Panc1 (cell line): ENCODE measurements around the gene USP31. TPM values are rescaled to one million over a fixed set of nuclear protein-coding genes. Genes with fewer than 3 reads are reported as not detected.

Experiments used
- ATAC-seq: fragments of 200-7000 bp; cut with Tn5 transposase; 2 replicates; pipeline ENCODE4 v1.9.1; 2020; ENCODE audit warnings: mild to moderate bottlenecking, moderate library complexity
- BruUV-seq: library from RNA; stranded (reverse); fragments of 400-500 nt; replicated peaks from 2 replicates; lab custom pipeline; 2021; lab: Mats Ljungman, UMichigan
- CTCF ChIA-PET: fragments of 300-600 bp; sonication (Branson Sonifier 250); formaldehyde crosslinking; loops from one replicate; lab custom pipeline; 2022; ENCODE audit warnings: antibody characterized with exemption; lab: Charles Lee
- POLR2A ChIA-PET: fragments of 300-600 bp; sonication (Branson Sonifier 250); formaldehyde crosslinking; loops from one replicate; lab custom pipeline; 2022; ENCODE audit warnings: antibody characterized with exemption; lab: Charles Lee
- DNase-seq: peaks from one replicate; pipeline ENCODE4 v3.0.0-alpha.2; 2010; ENCODE audit warnings: low read depth, low spot score
- H3K27ac ChIP-seq: 2 replicates; pipeline ENCODE4 v1.5.1; 2011; ENCODE audit warnings: mild to moderate bottlenecking, low read length, inconsistent platforms
- H3K27me3 ChIP-seq: fragments of 200-500 bp; sonication (Bioruptor generic); 2 replicates; pipeline ENCODE4 v1.6.0; 2014; ENCODE audit warnings: low read length, inconsistent platforms; ENCODE audit not compliant: control insufficient read depth, insufficient read depth
- H3K36me3 ChIP-seq: fragments of 200-500 bp; sonication (Bioruptor generic); 2 replicates; pipeline ENCODE4 v1.5.1; 2014; ENCODE audit warnings: inconsistent platforms, mild to moderate bottlenecking, low read length, moderate library complexity; ENCODE audit not compliant: control insufficient read depth, insufficient read depth
- H3K4me1 ChIP-seq: 2 replicates; pipeline ENCODE4 v1.5.1; 2011; ENCODE audit warnings: inconsistent platforms, mild to moderate bottlenecking, low read length, moderate library complexity; ENCODE audit not compliant: control insufficient read depth, insufficient read depth
- H3K4me3 ChIP-seq, 2 experiments: 2 replicates each; pipeline ENCODE4 v1.5.1; 2011 to 2012; ENCODE audit warnings: low read depth in 2 of 2, low read length in 2 of 2, mild to moderate bottlenecking in 2 of 2, inconsistent platforms in 1 of 2, moderate library complexity in 1 of 2
- H3K9me3 ChIP-seq: fragments of 200-500 bp; sonication (Bioruptor generic); 2 replicates; pipeline ENCODE4 v1.5.1; 2014; ENCODE audit warnings: low read depth, mild to moderate bottlenecking, inconsistent platforms, low read length, moderate library complexity; ENCODE audit not compliant: control insufficient read depth, insufficient read depth
- POLR2AphosphoS5 ChIP-seq: IDR thresholded peaks from 2 replicates; pipeline ENCODE4 v1.6.1; 2012; ENCODE audit warnings: mild to moderate bottlenecking, low read depth, low read length, moderate library complexity
- SIN3A ChIP-seq: IDR thresholded peaks from 2 replicates; pipeline ENCODE4 v1.6.1; 2012; ENCODE audit warnings: low read depth, mild to moderate bottlenecking, low read length, moderate library complexity, borderline replicate concordance; ENCODE audit not compliant: insufficient read depth
- TCF7L2 ChIP-seq: IDR thresholded peaks from 2 replicates; pipeline ENCODE4 v1.6.1; 2011; ENCODE audit warnings: mild to moderate bottlenecking, low read depth, low read length, inconsistent platforms
- in situ Hi-C: cut with HindIII; loops from 2 replicates; pipeline ENCODE4 v1.10.0; 2016; ENCODE audit warnings: low sequenced_read_pairs, low pct_unique_long_range_greater_than_20kb
- intact Hi-C: fragments of 100-400 bp; cut with micrococcal nuclease; formaldehyde crosslinking; loops from one replicate; pipeline ENCODE4 v1.10.0; 2022; ENCODE audit not compliant: unreplicated experiment
- total RNA-seq: library from RNA; stranded (reverse); gene quantifications from one replicate; pipeline ENCODE4 v1.2.1, GENCODE V29; 2021; ENCODE audit not compliant: unreplicated experiment
- TF ChIP-seq, protein P1 (sequence below): fragments of 450-650 bp; IDR thresholded peaks from 2 replicates; pipeline ENCODE4 v1.5.1; 2017; ENCODE audit warnings: mild to moderate bottlenecking
- TF ChIP-seq, protein P2 (sequence below), 2 experiments: IDR thresholded peaks; 2 replicates each; pipeline ENCODE4 v1.6.1; 2011 to 2012; ENCODE audit warnings: low read depth in 2 of 2, control low read depth in 1 of 2, low read length in 1 of 2, mild to moderate bottlenecking in 1 of 2, moderate library complexity in 1 of 2; ENCODE audit not compliant: insufficient read depth in 1 of 2

Gene USP31
- total RNA-seq, 1 experiment from 2014 or later, result 27.2 TPM

DNA sequence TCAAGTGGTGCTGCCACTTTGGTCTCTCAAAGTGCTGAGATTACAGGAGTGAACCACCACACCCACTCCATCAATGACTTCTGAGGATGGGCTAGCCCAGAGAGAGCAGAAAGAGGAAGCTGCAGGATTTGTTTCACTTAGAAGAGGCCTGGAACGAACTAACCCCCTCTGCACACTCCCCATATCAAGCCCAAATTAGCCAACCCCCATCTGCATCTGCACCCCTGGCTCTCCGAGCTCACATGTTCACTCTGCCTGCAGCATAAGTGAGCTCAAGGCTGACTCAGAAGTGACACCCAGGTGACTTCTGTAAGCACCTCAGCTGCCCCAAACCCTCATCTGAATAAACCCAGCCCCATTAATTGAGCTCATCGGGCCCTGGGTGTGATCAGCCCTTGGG is 38.1 kb upstream of the USP31 start:
- Histone ChIP-seq H3K27me3 (peaks cover 11% of the 10 kb centered on the region; the same call in 1 of the 2 replicates), H3K36me3 (no peaks in the 10 kb centered on the region), H3K9me3 (no peaks in the 10 kb centered on the region), H3K27ac (no peak overlapping the region), H3K4me1 (peaks cover 8% of the 10 kb centered on the region), H3K4me3 (no peak overlapping the region)
- no TSS peak for BruUV-seq
- DNase-seq, result no peak
- in situ Hi-C loops, result no loop called here
- ChIA-PET POLR2A (no interaction called here), CTCF (interaction anchor here (0.6 to 0.7 kb wide), 2 partner anchors 176 to 199 kb away, joined by 3 read pairs; no protein-coding TSS in a partner anchor)
- intact Hi-C loops, result loop anchor here (10.0 kb wide), 1 partner anchor 87 kb away; no protein-coding TSS in a partner anchor
- no peak for ATAC-seq
- TF ChIP-seq, protein P1, sequence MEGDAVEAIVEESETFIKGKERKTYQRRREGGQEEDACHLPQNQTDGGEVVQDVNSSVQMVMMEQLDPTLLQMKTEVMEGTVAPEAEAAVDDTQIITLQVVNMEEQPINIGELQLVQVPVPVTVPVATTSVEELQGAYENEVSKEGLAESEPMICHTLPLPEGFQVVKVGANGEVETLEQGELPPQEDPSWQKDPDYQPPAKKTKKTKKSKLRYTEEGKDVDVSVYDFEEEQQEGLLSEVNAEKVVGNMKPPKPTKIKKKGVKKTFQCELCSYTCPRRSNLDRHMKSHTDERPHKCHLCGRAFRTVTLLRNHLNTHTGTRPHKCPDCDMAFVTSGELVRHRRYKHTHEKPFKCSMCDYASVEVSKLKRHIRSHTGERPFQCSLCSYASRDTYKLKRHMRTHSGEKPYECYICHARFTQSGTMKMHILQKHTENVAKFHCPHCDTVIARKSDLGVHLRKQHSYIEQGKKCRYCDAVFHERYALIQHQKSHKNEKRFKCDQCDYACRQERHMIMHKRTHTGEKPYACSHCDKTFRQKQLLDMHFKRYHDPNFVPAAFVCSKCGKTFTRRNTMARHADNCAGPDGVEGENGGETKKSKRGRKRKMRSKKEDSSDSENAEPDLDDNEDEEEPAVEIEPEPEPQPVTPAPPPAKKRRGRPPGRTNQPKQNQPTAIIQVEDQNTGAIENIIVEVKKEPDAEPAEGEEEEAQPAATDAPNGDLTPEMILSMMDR, result no peak
- TF ChIP-seq TCF7L2 (no peak), SIN3A (no peak), POLR2AphosphoS5 (no peak)
- TF ChIP-seq, protein P2, sequence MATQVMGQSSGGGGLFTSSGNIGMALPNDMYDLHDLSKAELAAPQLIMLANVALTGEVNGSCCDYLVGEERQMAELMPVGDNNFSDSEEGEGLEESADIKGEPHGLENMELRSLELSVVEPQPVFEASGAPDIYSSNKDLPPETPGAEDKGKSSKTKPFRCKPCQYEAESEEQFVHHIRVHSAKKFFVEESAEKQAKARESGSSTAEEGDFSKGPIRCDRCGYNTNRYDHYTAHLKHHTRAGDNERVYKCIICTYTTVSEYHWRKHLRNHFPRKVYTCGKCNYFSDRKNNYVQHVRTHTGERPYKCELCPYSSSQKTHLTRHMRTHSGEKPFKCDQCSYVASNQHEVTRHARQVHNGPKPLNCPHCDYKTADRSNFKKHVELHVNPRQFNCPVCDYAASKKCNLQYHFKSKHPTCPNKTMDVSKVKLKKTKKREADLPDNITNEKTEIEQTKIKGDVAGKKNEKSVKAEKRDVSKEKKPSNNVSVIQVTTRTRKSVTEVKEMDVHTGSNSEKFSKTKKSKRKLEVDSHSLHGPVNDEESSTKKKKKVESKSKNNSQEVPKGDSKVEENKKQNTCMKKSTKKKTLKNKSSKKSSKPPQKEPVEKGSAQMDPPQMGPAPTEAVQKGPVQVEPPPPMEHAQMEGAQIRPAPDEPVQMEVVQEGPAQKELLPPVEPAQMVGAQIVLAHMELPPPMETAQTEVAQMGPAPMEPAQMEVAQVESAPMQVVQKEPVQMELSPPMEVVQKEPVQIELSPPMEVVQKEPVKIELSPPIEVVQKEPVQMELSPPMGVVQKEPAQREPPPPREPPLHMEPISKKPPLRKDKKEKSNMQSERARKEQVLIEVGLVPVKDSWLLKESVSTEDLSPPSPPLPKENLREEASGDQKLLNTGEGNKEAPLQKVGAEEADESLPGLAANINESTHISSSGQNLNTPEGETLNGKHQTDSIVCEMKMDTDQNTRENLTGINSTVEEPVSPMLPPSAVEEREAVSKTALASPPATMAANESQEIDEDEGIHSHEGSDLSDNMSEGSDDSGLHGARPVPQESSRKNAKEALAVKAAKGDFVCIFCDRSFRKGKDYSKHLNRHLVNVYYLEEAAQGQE (IDR thresholded peaks at IDR 0.05; ENCODE audit: insufficient read depth in 1 of 2, low read depth in 2 of 2, low read length in 1 of 2), result no peak

DNA sequence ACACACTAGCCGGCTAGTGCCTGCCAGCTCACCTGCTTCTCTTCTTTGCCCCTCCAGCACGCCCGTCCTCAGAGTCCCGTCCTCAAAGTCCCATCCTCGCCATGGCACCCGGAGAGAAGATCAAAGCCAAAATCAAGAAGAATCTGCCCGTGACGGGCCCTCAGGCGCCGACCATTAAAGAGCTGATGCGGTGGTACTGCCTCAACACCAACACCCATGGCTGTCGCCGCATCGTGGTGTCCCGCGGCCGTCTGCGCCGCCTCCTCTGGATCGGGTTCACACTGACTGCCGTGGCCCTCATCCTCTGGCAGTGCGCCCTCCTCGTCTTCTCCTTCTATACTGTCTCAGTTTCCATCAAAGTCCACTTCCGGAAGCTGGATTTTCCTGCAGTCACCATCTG is 36.9 kb upstream of the USP31 start:
- in situ Hi-C loops (no loop called here), intact Hi-C loops (loop anchor here (10.0 kb wide), 1 partner anchor 89 kb away; no protein-coding TSS in a partner anchor)
- Histone ChIP-seq H3K36me3 (no peaks in the 10 kb centered on the region), H3K27ac (no peak overlapping the region), H3K4me3 (no peak overlapping the region), H3K4me1 (peaks cover 8% of the 10 kb centered on the region), H3K27me3 (peaks cover 11% of the 10 kb centered on the region; the same call in 1 of the 2 replicates), H3K9me3 (no peaks in the 10 kb centered on the region)
- DNase-seq (no peak), ATAC-seq (no peak)
- no TSS peak for BruUV-seq
- TF ChIP-seq, protein P2 (IDR thresholded peaks at IDR 0.05; ENCODE audit: insufficient read depth in 1 of 2, low read depth in 2 of 2, low read length in 1 of 2), result no peak
- TF ChIP-seq TCF7L2 (no peak), SIN3A (no peak)
- POLR2A ChIA-PET, result no interaction called here
- CTCF ChIA-PET, result no interaction called here
